Panc1 (cell line): ENCODE results near the gene MRC2.

Source experiments
- POLR2AphosphoS5 ChIP-seq: IDR thresholded peaks from 2 replicates; pipeline ENCODE4 v1.6.1; 2012; ENCODE audit warnings: mild to moderate bottlenecking, low read depth, low read length, moderate library complexity
- SIN3A ChIP-seq: IDR thresholded peaks from 2 replicates; pipeline ENCODE4 v1.6.1; 2012; ENCODE audit warnings: low read depth, mild to moderate bottlenecking, low read length, moderate library complexity, borderline replicate concordance; ENCODE audit not compliant: insufficient read depth
- TF ChIP-seq, protein P1 (sequence below): fragments of 450-650 bp; IDR thresholded peaks from 2 replicates; pipeline ENCODE4 v1.5.1; 2017; ENCODE audit warnings: mild to moderate bottlenecking

GRCh38 chr17:62587554-62587953 is 39.9 kb upstream of the MRC2 start:
- TF ChIP-seq, protein P1, sequence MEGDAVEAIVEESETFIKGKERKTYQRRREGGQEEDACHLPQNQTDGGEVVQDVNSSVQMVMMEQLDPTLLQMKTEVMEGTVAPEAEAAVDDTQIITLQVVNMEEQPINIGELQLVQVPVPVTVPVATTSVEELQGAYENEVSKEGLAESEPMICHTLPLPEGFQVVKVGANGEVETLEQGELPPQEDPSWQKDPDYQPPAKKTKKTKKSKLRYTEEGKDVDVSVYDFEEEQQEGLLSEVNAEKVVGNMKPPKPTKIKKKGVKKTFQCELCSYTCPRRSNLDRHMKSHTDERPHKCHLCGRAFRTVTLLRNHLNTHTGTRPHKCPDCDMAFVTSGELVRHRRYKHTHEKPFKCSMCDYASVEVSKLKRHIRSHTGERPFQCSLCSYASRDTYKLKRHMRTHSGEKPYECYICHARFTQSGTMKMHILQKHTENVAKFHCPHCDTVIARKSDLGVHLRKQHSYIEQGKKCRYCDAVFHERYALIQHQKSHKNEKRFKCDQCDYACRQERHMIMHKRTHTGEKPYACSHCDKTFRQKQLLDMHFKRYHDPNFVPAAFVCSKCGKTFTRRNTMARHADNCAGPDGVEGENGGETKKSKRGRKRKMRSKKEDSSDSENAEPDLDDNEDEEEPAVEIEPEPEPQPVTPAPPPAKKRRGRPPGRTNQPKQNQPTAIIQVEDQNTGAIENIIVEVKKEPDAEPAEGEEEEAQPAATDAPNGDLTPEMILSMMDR: no peak
- TF ChIP-seq POLR2AphosphoS5 (no peak), SIN3A (no peak)
